WTC11 (cell line): Measurements from ENCODE around the gene MED13. TPM values are rescaled to one million over a fixed set of nuclear protein-coding genes. Genes with fewer than 3 reads are reported as not detected.

Experiments
- ATAC-seq: fragments of 200-7000 bp; cut with Tn5 transposase; 2 replicates; pipeline ENCODE4 v1.10.0; 2021; ENCODE audit warnings: mild to moderate bottlenecking, moderate library complexity
- CTCF ChIA-PET: fragments of 300-600 bp; sonication (Branson Sonifier 250); formaldehyde crosslinking; loops from one replicate; lab custom pipeline; 2021; ENCODE audit warnings: antibody characterized with exemption; lab: Charles Lee
- POLR2A ChIA-PET: fragments of 350-600 bp; sonication (Branson Sonifier 250); formaldehyde crosslinking; loops from one replicate; lab custom pipeline; 2021; ENCODE audit warnings: antibody characterized with exemption; lab: Charles Lee
- DNase-seq: peaks from one replicate; pipeline ENCODE4 v3.0.0; 2021; ENCODE audit warnings: low spot score
- H3K27ac Mint-ChIP-seq: 2 replicates; pipeline ENCODE4 v1.8.0; 2021; ENCODE audit warnings: mixed read lengths
- H3K27me3 Mint-ChIP-seq: 2 replicates; pipeline ENCODE4 v1.8.0; 2021; ENCODE audit warnings: low read depth, mild to moderate bottlenecking, moderate library complexity, mixed read lengths
- H3K36me3 Mint-ChIP-seq: 2 replicates; pipeline ENCODE4 v1.8.0; 2021; ENCODE audit warnings: mixed read lengths
- H3K4me1 Mint-ChIP-seq: 2 replicates; pipeline ENCODE4 v1.8.0; 2022; ENCODE audit warnings: mixed read lengths
- H3K4me3 Mint-ChIP-seq: 2 replicates; pipeline ENCODE4 v1.8.0; 2021; ENCODE audit warnings: mild to moderate bottlenecking, moderate library complexity, mixed read lengths
- H3K9me3 Mint-ChIP-seq: 2 replicates; pipeline ENCODE4 v1.8.0; 2021; ENCODE audit warnings: mixed read lengths
- CDX4 ChIP-seq: fragments of 250-450 bp; sonication (Bioruptor Pico); IDR thresholded peaks from 2 replicates; pipeline ENCODE4 v1.9.0; 2021; ENCODE audit warnings: moderate library complexity, mild to moderate bottlenecking, inconsistent platforms, borderline replicate concordance
- CREM ChIP-seq: sonication (generic); formaldehyde crosslinking; IDR thresholded peaks from 2 replicates; pipeline ENCODE4 v1.8.1; 2022; ENCODE audit warnings: mild to moderate bottlenecking, missing genetic modification reagents, moderate library complexity
- CTCF ChIP-seq: fragments of 200-600 bp; IDR thresholded peaks from 2 replicates; pipeline ENCODE4 v1.8.0; 2022; ENCODE audit warnings: antibody characterized with exemption
- E2F1 ChIP-seq: sonication (generic); formaldehyde crosslinking; IDR thresholded peaks from 2 replicates; pipeline ENCODE4 v1.8.0; 2022; ENCODE audit warnings: mild to moderate bottlenecking, missing genetic modification reagents
- FOXK1 ChIP-seq: sonication (generic); formaldehyde crosslinking; IDR thresholded peaks from 2 replicates; pipeline ENCODE4 v1.8.0; 2022; ENCODE audit warnings: mild to moderate bottlenecking, moderate library complexity, missing genetic modification reagents
- GABPB1 ChIP-seq: sonication (generic); formaldehyde crosslinking; IDR thresholded peaks from 2 replicates; pipeline ENCODE4 v1.8.1; 2023; ENCODE audit warnings: mild to moderate bottlenecking, missing genetic modification reagents
- IRF1 ChIP-seq: sonication (generic); formaldehyde crosslinking; IDR thresholded peaks from 2 replicates; pipeline ENCODE4 v1.8.0; 2023; ENCODE audit warnings: missing genetic modification reagents
- NFE2L1 ChIP-seq: sonication (generic); formaldehyde crosslinking; IDR thresholded peaks from 2 replicates; pipeline ENCODE4 v1.8.1; 2023; ENCODE audit warnings: missing genetic modification reagents
- RELA ChIP-seq: sonication (generic); formaldehyde crosslinking; IDR thresholded peaks from 2 replicates; pipeline ENCODE4 v1.8.1; 2022; ENCODE audit warnings: missing genetic modification reagents, mild to moderate bottlenecking, borderline replicate concordance
- SMAD3 ChIP-seq: sonication (generic); formaldehyde crosslinking; IDR thresholded peaks from 2 replicates; pipeline ENCODE4 v1.8.0; 2022; ENCODE audit warnings: missing genetic modification reagents, mild to moderate bottlenecking, borderline replicate concordance
- SP1 ChIP-seq: sonication (generic); formaldehyde crosslinking; conservative IDR thresholded peaks from 2 replicates; pipeline ENCODE4 v1.8.1; 2022; ENCODE audit warnings: missing genetic modification reagents
- USF1 ChIP-seq: sonication (generic); formaldehyde crosslinking; IDR thresholded peaks from 2 replicates; pipeline ENCODE4 v1.8.0; 2022; ENCODE audit warnings: mild to moderate bottlenecking, missing genetic modification reagents
- ZBTB21 ChIP-seq: sonication (generic); formaldehyde crosslinking; IDR thresholded peaks from 2 replicates; pipeline ENCODE4 v1.8.1; 2023; ENCODE audit warnings: mild to moderate bottlenecking, missing genetic modification reagents, borderline replicate concordance
- ZNF138 ChIP-seq: sonication (generic); formaldehyde crosslinking; conservative IDR thresholded peaks from 2 replicates; pipeline ENCODE4 v1.8.1; 2022; ENCODE audit warnings: mild to moderate bottlenecking, moderate library complexity, missing genetic modification reagents
- ZNF263 ChIP-seq: sonication (generic); formaldehyde crosslinking; IDR thresholded peaks from 2 replicates; pipeline ENCODE4 v1.8.1; 2022; ENCODE audit warnings: low read depth, mild to moderate bottlenecking, moderate library complexity, missing genetic modification reagents
- ZNF396 ChIP-seq: fragments of 250-450 bp; sonication (Bioruptor Pico); IDR thresholded peaks from 2 replicates; pipeline ENCODE4 v1.8.0; 2021; ENCODE audit warnings: mild to moderate bottlenecking, moderate library complexity, borderline replicate concordance
- ZNF512 ChIP-seq: sonication (generic); formaldehyde crosslinking; IDR thresholded peaks from 2 replicates; pipeline ENCODE4 v1.8.1; 2022; ENCODE audit warnings: missing genetic modification reagents, borderline replicate concordance
- ZNF532 ChIP-seq: fragments of 250-450 bp; sonication (Bioruptor Pico); IDR thresholded peaks from 2 replicates; pipeline ENCODE4 v1.9.0; 2021; ENCODE audit warnings: mild to moderate bottlenecking, borderline replicate concordance
- total RNA-seq: library from RNA; stranded (reverse); gene quantifications from 3 replicates; pipeline ENCODE4 v1.2.3, GENCODE V29; 2021

The MED13 gene
- total RNA-seq, 1 experiment from 2014 or later, result 39.7 TPM

- TF ChIP-seq ZNF532 (CRISPR knock-in tag), result no peak
- TF ChIP-seq FOXK1 (CRISPR knock-in tag), result no peak
- TF ChIP-seq CREM, result no peak
- no peak for TF ChIP-seq ZNF138 (CRISPR knock-in tag)
- TF ChIP-seq ZBTB21 (CRISPR knock-in tag), result no peak
- TF ChIP-seq CDX4, result no peak
Observed at GRCh38 chr17:62076864-62077788, 12.0 kb upstream of the MED13 start (continued).

GRCh38 chr17:62075308-62075815, 10.3 kb upstream of the MED13 start:
- Mint-ChIP-seq H3K4me1 (peaks cover 3% of the 10 kb centered on the region; the same call in 1 of the 2 replicates), H3K4me3 (no peak overlapping the region), H3K27me3 (no peaks in the 10 kb centered on the region), H3K9me3 (peaks cover 16% of the 10 kb centered on the region), H3K27ac (no peak overlapping the region), H3K36me3 (no peaks in the 10 kb centered on the region; the same call in none of the 2 replicates)
- no peak for ATAC-seq
- no peak for DNase-seq
- ChIA-PET POLR2A (no interaction called here), CTCF (interaction anchor here (2.2 to 2.5 kb wide), 2 partner anchors 9 to 34 kb away, joined by 16 to 19 read pairs; no protein-coding TSS in a partner anchor)
- no peak for TF ChIP-seq RELA (CRISPR knock-in tag)
- TF ChIP-seq ZNF532 (CRISPR knock-in tag), result no peak
- TF ChIP-seq SP1 (CRISPR knock-in tag), result no peak
- TF ChIP-seq IRF1, result no peak
- no peak for TF ChIP-seq ZNF396 (CRISPR knock-in tag)
- no peak for TF ChIP-seq CTCF
- no peak for TF ChIP-seq E2F1 (CRISPR knock-in tag)
- TF ChIP-seq SMAD3, result no peak
- TF ChIP-seq USF1 (CRISPR knock-in tag), result no peak
- TF ChIP-seq ZNF263 (CRISPR knock-in tag), result no peak
- TF ChIP-seq ZNF512 (CRISPR knock-in tag), result no peak
- no peak for TF ChIP-seq GABPB1 (CRISPR knock-in tag)
- TF ChIP-seq NFE2L1 (CRISPR knock-in tag), result no peak
